Spinal cord (tissue), 10 donors: ENCODE data around the gene C17orf67. TPM values are rescaled to one million over a fixed set of nuclear protein-coding genes. Genes with fewer than 3 reads are reported as not detected.

ENCODE experiments used
- DNase-seq, 6 donors: peaks; one replicate each; pipeline versions ENCODE4 v3.0.0 to v3.0.0-alpha.2; 2013 to 2015; ENCODE audit warnings: low spot score in 6 of 6, low read depth in 4 of 6
- H3K27ac ChIP-seq: one replicate; pipeline ENCODE4 v1.5.1; 2013; ENCODE audit warnings: low read depth, low read length, control low read depth
- H3K27me3 ChIP-seq: one replicate; pipeline ENCODE4 v1.6.1; 2013; ENCODE audit warnings: low read length; ENCODE audit not compliant: control insufficient read depth, insufficient read depth
- H3K36me3 ChIP-seq: one replicate; pipeline ENCODE4 v1.6.1; 2013; ENCODE audit warnings: low read length; ENCODE audit not compliant: control insufficient read depth, insufficient read depth
- H3K4me1 ChIP-seq: one replicate; pipeline ENCODE4 v1.6.1; 2013; ENCODE audit warnings: low read length; ENCODE audit not compliant: control insufficient read depth, insufficient read depth
- H3K4me3 ChIP-seq: one replicate; pipeline ENCODE4 v1.5.1; 2013; ENCODE audit warnings: low read depth, low read length, control low read depth
- H3K9me3 ChIP-seq: one replicate; pipeline ENCODE4 v1.6.1; 2013; ENCODE audit warnings: low read length; ENCODE audit not compliant: control insufficient read depth, insufficient read depth
- WGBS: methylation state at CpG from one replicate; pipeline ENCODE4 v1.1.5; 2013; ENCODE audit warnings: missing lambda C conversion rate; ENCODE audit not compliant: insufficient coverage; 5-methylcytosine and 5-hydroxymethylcytosine counted together
- long read RNA-seq, 4 donors: transcript quantifications; one replicate each; lab custom pipeline, GENCODE V29; 2026
- polyA plus RNA-seq, 2 donors: library from polyadenylated mRNA; unstranded; fragments of 120-200 nt; gene quantifications; one replicate each; pipeline ENCODE4 v1.2.1, GENCODE V29; 2013; ENCODE audit not compliant: insufficient read length in 2 of 2
- total RNA-seq, 2 donors: library from RNA; depleted of rRNA in 1 of 2; stranded (reverse); fragments of 120-200 nt in 1 of 2; fragments of >200 nt in 1 of 2; gene quantifications; one replicate each; pipeline versions ENCODE4 v1.2.3 to v1.2.4, GENCODE V29; 2013 to 2014
- donor health status: healthy.

The C17orf67 gene
- total RNA-seq (1 to 10 TPM; 2.0 to 2.6 TPM), polyA plus RNA-seq (1 to 10 TPM; 2.7 to 3.8 TPM)
- long read RNA-seq, donor 1: 0 reads
- long read RNA-seq, donor 2: 0 reads
- long read RNA-seq, donor 3: 0 reads
- long read RNA-seq, donor 4: 0 reads

GRCh38 chr17:56833809-56834379 lies at the start of gene C17orf67, which contains the start of gene DGKE:
TSS of gene C17orf67 (minus strand) at chr17:56833920. CDS start at chr17:56815810, 18,110 bp downstream.
TSS of gene DGKE (plus strand) at chr17:56834151. CDS start at chr17:56834796, 645 bp downstream.
- peak; percentile 74 to 99 (median 92) for DNase-seq
- WGBS: under 1% methylated on average over 66 of the region's 66 CpGs
- peaks cover 2% of the 10 kb centered on the region for H3K36me3 ChIP-seq
- H3K27me3 ChIP-seq: no peaks in the 10 kb centered on the region
- H3K27ac ChIP-seq: peak within 1 kb of the TSS; percentile 52
- no peaks in the 10 kb centered on the region for H3K9me3 ChIP-seq
- H3K4me1 ChIP-seq: peaks cover 21% of the 10 kb centered on the region
- peak within 1 kb of the TSS; percentile 57 for H3K4me3 ChIP-seq

GRCh38 chr17:56881685-56882295 lies 48.1 kb upstream of the C17orf67 start:
- 80% methylated on average over 2 of the region's 3 CpGs for WGBS
- no peak for DNase-seq

GRCh38 chr17:56880571-56880970 lies 46.9 kb upstream of the C17orf67 start:
- 83% methylated on average over 4 of the region's 8 CpGs for WGBS
- Histone ChIP-seq H3K4me1 (no peaks in the 10 kb centered on the region), H3K27me3 (no peaks in the 10 kb centered on the region), H3K36me3 (no peaks in the 10 kb centered on the region), H3K27ac (no peak overlapping the region), H3K4me3 (no peak overlapping the region), H3K9me3 (no peaks in the 10 kb centered on the region)
- no peak for DNase-seq

More at GRCh38 chr17:56881685-56882295, 48.1 kb upstream of the C17orf67 start:
- Histone ChIP-seq H3K4me1 (no peaks in the 10 kb centered on the region), H3K4me3 (no peak overlapping the region), H3K27me3 (no peaks in the 10 kb centered on the region), H3K36me3 (no peaks in the 10 kb centered on the region), H3K27ac (no peak overlapping the region), H3K9me3 (no peaks in the 10 kb centered on the region)

- H3K36me3 ChIP-seq: no peaks in the 10 kb centered on the region
- 91% methylated on average over 2 of the region's 3 CpGs for WGBS
- no peaks in the 10 kb centered on the region for H3K9me3 ChIP-seq
- no peaks in the 10 kb centered on the region for H3K27me3 ChIP-seq
- no peaks in the 10 kb centered on the region for H3K4me1 ChIP-seq
- no peak for DNase-seq
- no peak overlapping the region for H3K4me3 ChIP-seq
- H3K27ac ChIP-seq: no peak overlapping the region
Measured at GRCh38 chr17:56880133-56880532, 46.4 kb upstream of the C17orf67 start.

- Histone ChIP-seq H3K9me3 (no peaks in the 10 kb centered on the region), H3K27ac (no peak overlapping the region), H3K27me3 (no peaks in the 10 kb centered on the region), H3K4me1 (no peaks in the 10 kb centered on the region), H3K36me3 (no peaks in the 10 kb centered on the region), H3K4me3 (no peak overlapping the region)
- no peak for DNase-seq
- 87% methylated on average over 6 of the region's 7 CpGs for WGBS
Measured at GRCh38 chr17:56879280-56879679, 45.6 kb upstream of the C17orf67 start.

- no peak overlapping the region for H3K27ac ChIP-seq
- DNase-seq: no peak
Measured at GRCh38 chr17:56876766-56877179, 43.1 kb upstream of the C17orf67 start.

GRCh38 chr17:56870081-56870651 lies 36.4 kb upstream of the C17orf67 start:
- no CpG with 5 or more reads among the region's 4 CpGs for WGBS
- Histone ChIP-seq H3K4me3 (no peak overlapping the region), H3K36me3 (no peaks in the 10 kb centered on the region), H3K9me3 (no peaks in the 10 kb centered on the region), H3K4me1 (no peaks in the 10 kb centered on the region), H3K27me3 (no peaks in the 10 kb centered on the region), H3K27ac (no peak overlapping the region)
- no peak for DNase-seq

More at GRCh38 chr17:56876766-56877179, 43.1 kb upstream of the C17orf67 start:
- no CpG with 5 or more reads among the region's 7 CpGs for WGBS
- Histone ChIP-seq H3K9me3 (no peaks in the 10 kb centered on the region), H3K36me3 (no peaks in the 10 kb centered on the region), H3K27me3 (no peaks in the 10 kb centered on the region), H3K4me3 (no peak overlapping the region), H3K4me1 (no peaks in the 10 kb centered on the region)

- no peak overlapping the region for H3K4me3 ChIP-seq
- H3K4me1 ChIP-seq: no peaks in the 10 kb centered on the region
- no peaks in the 10 kb centered on the region for H3K36me3 ChIP-seq
- H3K27me3 ChIP-seq: no peaks in the 10 kb centered on the region
- H3K27ac ChIP-seq: no peak overlapping the region
- no peak for DNase-seq
- no peaks in the 10 kb centered on the region for H3K9me3 ChIP-seq
- WGBS: 80% methylated on average over 1 of the region's 3 CpGs
Measured at GRCh38 chr17:56868716-56869115, 35.0 kb upstream of the C17orf67 start.

GRCh38 chr17:56867948-56868376 lies 34.2 kb upstream of the C17orf67 start:
- DNase-seq: no peak
- Histone ChIP-seq H3K4me1 (no peaks in the 10 kb centered on the region), H3K27me3 (no peaks in the 10 kb centered on the region), H3K9me3 (no peaks in the 10 kb centered on the region), H3K27ac (no peak overlapping the region), H3K36me3 (no peaks in the 10 kb centered on the region), H3K4me3 (no peak overlapping the region)
- WGBS: no CpG with 5 or more reads among the region's 2 CpGs
